Measurements from ENCODE around the gene DENND2A.
A peak's percentile ranks its signal among the peaks of the same experiment; 100 is the strongest.
"Not testable (repeated sequence)": the region's sequence is repeated elsewhere in the genome, so short reads cannot be mapped to it uniquely, and the experiment has no call there.

The DENND2A gene

GRCh38 chr7:140577651-140578050 is 63.0 kb downstream of the DENND2A start:
- no peak for TF ChIP-seq CTCF (IDR thresholded peaks at IDR 0.05; ENCODE audit: insufficient read depth, low read length, missing control alignments)
- ChIA-PET POLR2A (no interaction called here), CTCF (interaction anchor here (1.7 kb wide), 1 partner anchor 60 kb away, joined by 6 read pairs; no protein-coding TSS in a partner anchor)
- DNase-seq (ENCODE audit: low read depth, low spot score), result no peak
- no peak overlapping the region for H3K4me3 ChIP-seq (ENCODE audit: low read depth, low read length)

- TF ChIP-seq CTCF (IDR thresholded peaks at IDR 0.05; ENCODE audit: insufficient read depth, low read length, missing control alignments), result no peak
- CTCF ChIA-PET, result interaction anchor here (0.6 to 1.7 kb wide), 4 partner anchors 10 to 884 kb away, joined by 3 to 6 read pairs (median 4); no protein-coding TSS in a partner anchor
- POLR2A ChIA-PET, result no interaction called here
- no peak overlapping the region for H3K4me3 ChIP-seq (ENCODE audit: low read depth, low read length)
- DNase-seq (ENCODE audit: low read depth, low spot score), result no peak
These were observed 64.0 kb downstream of the DENND2A start for GRCh38 chr7:140576589-140576988.

- no peak overlapping the region for H3K4me3 ChIP-seq (ENCODE audit: low read depth, low read length)
- no peak for TF ChIP-seq CTCF (IDR thresholded peaks at IDR 0.05; ENCODE audit: insufficient read depth, low read length, missing control alignments)
- POLR2A ChIA-PET, result no interaction called here
- CTCF ChIA-PET, result no interaction called here
- DNase-seq (ENCODE audit: low read depth, low spot score), result no peak
These were observed 69.0 kb downstream of the DENND2A start for GRCh38 chr7:140571538-140572122.

GRCh38 chr7:140570120-140570519 is 70.5 kb downstream of the DENND2A start:
- ChIA-PET POLR2A (no interaction called here), CTCF (no interaction called here)
- no peak for DNase-seq (ENCODE audit: low read depth, low spot score)
- no peak for TF ChIP-seq CTCF (IDR thresholded peaks at IDR 0.05; ENCODE audit: insufficient read depth, low read length, missing control alignments)
- no peak overlapping the region for H3K4me3 ChIP-seq (ENCODE audit: low read depth, low read length)

- H3K4me3 ChIP-seq (ENCODE audit: low read depth, low read length), result no peak overlapping the region
- ChIA-PET POLR2A (no interaction called here), CTCF (interaction anchor here (1.3 kb wide), 1 partner anchor 85 kb away, joined by 5 read pairs; no protein-coding TSS in a partner anchor)
- TF ChIP-seq CTCF (IDR thresholded peaks at IDR 0.05; ENCODE audit: insufficient read depth, low read length, missing control alignments), result no peak
- DNase-seq (ENCODE audit: low read depth, low spot score), result no peak
These were observed 72.4 kb downstream of the DENND2A start for GRCh38 chr7:140568021-140568813.

- H3K4me3 ChIP-seq (ENCODE audit: low read depth, low read length); POLR2A ChIA-PET; CTCF ChIA-PET: not testable (repeated sequence)
- peak; percentile 31 for DNase-seq (ENCODE audit: low read depth, low spot score)
These were observed 74.4 kb downstream of the DENND2A start for GRCh38 chr7:140566186-140566585.

- POLR2A ChIA-PET; H3K4me3 ChIP-seq (ENCODE audit: low read depth, low read length); DNase-seq (ENCODE audit: low read depth, low spot score); CTCF ChIA-PET: not testable (repeated sequence)
These were observed 74.9 kb downstream of the DENND2A start for GRCh38 chr7:140565761-140566160.

All from AG04449 (cell line).